Stimulated activated CD4-positive, alpha-beta T cell treated with anti-CD3 and anti-CD28 coated beads, Interleukin-1b, Interleukin-23, amount 100 ng/mL, for 4 hours (primary cell): ENCODE measurements around the gene CCDC40.

Experiments used
- DNase-seq, 2 donors: peaks; one replicate each; pipeline ENCODE4 v3.0.0-alpha.2; 2020; ENCODE audit warnings: low read depth in 2 of 2

The CCDC40 gene

GRCh38 chr17:80101946-80102663, 65.7 kb downstream of the CCDC40 start:
- no peak for DNase-seq

DNA sequence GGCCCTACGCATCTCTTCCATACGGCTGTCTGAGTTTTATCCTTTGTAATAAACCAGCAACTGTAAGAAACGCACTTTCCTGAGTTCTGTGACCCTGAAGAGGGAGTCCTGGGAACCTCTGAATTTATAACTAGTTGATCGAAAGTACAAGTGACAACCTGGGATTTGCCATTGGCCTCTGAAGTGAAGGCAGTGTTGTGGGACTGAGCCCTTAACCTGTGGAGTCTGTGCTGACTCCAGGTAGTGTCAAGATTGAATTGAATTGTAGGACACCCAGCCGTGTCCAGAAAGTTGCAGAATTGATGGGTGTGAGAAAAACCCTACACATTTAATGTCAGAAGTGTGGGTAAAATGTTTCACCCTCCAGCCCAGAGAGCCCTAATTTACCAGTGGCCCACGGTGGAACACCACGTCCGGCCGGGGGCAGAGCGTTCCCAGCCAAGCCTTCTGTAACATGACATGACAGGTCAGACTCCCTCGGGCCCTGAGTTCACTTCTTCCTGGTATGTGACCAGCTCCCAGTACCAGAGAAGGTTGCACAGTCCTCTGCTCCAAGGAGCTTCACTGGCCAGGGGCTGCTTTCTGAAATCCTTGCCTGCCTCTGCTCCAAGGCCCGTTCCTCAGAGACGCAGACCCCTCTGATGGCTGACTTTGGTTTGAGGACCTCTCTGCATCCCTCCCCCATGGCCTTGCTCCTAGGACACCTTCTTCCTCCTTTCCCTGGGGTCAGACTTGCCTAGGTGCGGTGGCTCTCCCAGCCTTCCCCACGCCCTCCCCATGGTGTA, 66.4 kb downstream of the CCDC40 start:
- DNase-seq = no peak

DNA sequence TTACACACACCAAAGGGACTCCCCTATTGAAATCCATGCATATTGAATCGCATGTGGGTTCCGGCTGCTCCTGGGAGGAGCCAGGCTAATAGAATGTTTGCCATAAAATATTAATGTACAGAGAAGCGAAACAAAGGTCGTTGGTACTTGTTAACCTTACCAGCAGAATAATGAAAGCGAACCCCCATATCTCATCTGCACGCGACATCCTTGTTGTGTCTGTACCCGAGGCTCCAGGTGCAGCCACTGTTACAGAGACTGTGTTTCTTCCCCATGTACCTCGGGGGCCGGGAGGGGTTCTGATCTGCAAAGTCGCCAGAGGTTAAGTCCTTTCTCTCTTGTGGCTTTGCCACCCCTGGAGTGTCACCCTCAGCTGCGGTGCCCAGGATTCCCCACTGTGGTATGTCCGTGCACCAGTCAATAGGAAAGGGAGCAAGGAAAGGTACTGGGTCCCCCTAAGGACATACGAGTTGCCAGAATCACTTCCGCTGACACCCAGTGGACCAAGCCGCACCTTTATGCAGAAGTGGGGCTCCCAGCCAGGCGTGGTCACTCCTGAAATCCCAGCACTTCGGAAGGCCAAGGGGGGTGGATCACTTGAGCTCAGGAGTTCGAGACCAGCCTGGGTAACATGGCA, 67.1 kb downstream of the CCDC40 start:
- no peak for DNase-seq

GRCh38 chr17:80104321-80104955, 68.0 kb downstream of the CCDC40 start:
- no peak for DNase-seq

GRCh38 chr17:80104956-80105375, 68.5 kb downstream of the CCDC40 start:
- no peak for DNase-seq

- DNase-seq = no peak
Observed at GRCh38 chr17:80105762-80106161, 69.3 kb downstream of the CCDC40 start.

DNA sequence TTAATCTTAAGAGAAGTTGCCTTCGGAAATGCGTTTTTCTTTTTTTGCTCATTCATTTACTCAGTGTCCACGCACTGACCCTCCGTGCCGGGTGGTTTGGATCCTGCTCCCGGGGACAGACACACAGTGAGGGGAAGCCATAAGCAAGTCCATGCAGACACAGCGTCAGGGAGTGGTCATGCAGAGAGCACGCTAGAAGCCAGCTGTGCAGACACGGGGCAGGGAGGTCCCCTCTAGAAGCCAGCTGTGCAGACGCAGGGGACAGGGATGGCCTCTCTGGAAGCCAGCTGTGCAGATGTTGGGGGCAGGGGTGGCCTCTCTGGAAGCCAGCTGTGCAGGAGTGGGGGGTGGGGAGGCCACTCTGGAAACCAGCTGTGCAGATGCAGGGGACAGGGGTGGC, 69.7 kb downstream of the CCDC40 start:
- DNase-seq = no peak

GRCh38 chr17:80106751-80107150, 70.3 kb downstream of the CCDC40 start:
- no peak for DNase-seq

DNA sequence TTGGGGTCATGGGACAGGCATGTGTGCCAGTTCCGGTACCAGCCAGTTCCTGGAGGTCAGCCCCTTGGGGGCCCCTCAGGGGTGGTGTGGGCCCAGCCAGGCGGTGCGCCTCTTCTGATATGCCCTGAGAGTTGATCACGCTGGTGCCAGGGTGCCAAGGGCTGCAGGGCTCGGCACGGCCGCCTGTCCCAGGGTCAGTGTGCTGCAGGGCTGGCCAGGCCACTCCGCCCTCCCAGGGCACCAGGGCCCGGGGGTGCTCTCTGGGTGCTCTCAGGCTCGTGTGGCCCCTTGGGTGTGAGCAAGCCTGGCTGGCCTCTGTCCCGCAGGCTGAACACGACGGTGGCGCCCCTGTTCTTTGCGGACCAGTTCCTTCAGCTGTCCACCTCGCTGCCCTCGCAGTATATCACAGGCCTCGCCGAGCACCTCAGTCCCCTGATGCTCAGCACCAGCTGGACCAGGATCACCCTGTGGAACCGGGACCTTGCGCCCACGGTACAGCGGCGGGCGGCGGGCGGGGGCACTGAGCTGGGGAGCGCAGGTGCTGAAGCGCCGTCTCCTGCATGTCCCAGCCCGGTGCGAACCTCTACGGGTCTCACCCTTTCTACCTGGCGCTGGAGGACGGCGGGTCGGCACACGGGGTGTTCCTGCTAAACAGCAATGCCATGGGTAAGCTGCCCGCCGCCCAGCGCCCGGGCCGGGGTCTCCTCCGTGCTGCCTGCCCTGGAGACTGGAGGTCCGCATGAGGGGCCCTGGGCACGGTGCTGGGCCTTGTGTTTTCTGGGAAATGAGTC, 71.0 kb downstream of the CCDC40 start:
- no peak for DNase-seq

GRCh38 chr17:80108036-80108971, 71.9 kb downstream of the CCDC40 start:
- DNase-seq = no peak

DNA sequence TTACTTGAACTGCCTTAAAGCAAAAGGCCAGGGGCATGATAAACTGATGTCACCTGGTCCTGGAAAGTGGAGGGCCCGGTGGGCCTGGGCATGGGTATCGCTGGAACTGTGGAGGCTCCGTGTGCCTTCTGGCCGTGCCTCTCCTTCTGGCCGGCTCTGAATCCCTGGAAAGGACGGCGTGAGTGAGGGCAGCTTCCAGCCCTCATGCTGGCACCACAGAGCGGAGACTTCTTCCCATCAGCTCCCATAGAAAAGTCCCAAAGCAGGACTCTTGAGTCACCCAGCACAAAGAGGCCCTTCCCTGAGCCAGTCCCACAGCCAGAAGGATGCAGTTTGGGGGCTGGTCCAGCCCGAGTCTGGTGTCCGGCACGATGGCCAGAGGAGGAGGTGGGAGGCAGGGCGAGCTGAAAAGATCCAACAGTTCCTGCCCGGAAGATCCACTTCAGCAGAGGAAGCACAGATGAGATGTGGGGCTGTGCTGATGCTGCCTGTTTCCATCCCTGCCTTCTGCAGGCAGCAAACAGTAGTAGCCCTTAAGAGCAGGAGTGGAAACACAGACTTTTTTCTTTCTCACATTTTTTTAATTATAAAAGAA, 72.7 kb downstream of the CCDC40 start:
- no peak for DNase-seq

- DNase-seq = no peak
Observed at GRCh38 chr17:80109713-80110446, 73.4 kb downstream of the CCDC40 start.

DNA sequence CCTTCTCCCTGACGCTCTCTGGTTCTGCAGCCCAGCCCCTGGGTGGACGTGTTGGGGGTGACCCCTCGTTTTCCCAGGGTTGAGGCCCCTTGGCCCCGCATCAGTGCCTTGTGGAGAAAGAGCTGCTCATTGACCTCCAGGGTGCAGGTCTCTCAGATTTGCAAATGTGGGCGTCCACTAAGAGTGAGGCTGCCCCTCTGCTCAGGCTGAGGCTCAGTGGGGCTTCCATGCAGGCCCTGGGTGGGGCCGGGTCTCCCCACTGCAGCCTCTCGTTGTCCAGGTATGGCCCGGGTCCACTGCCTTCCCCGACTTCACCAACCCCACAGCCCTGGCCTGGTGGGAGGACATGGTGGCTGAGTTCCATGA, 74.0 kb downstream of the CCDC40 start:
- no peak for DNase-seq

GRCh38 chr17:80110927-80111701, 74.7 kb downstream of the CCDC40 start:
- no peak for DNase-seq

DNA sequence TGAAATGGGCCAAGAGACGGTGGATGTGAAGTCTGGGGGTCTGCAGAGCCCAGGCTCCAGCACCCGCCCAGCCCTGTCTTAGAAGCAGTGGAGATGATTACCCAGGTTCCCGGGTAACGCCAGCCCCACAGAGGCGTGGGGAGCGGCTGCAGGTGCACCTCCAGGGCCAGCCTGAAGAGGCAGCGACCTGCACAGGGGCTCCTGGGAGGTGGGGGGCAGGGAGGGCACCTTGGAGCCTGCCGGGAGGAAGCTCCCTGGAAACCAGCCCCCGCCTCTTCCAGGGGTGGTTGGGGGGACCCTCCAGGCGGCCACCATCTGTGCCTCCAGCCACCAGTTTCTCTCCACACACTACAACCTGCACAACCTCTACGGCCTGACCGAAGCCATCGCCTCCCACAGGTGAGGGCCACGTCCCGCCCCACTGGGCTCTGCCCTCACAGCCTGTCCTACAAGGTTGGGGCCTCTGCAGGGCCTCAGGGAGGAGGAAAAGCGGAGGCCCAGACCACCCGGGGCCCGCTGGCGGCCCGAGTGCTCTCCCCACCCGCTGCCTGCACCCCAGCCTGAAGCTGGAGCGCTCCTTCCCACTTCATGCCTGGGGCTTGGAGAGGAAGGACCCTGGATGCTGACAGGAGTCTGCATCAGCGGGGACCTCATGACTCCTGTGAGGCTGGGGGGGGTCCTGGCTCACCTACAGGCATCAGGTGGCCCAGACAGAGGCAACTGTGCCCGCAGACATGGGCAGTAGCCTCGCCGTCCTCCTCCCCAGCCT, 75.4 kb downstream of the CCDC40 start:
- no peak for DNase-seq

- DNase-seq = no peak
Observed at GRCh38 chr17:80112471-80113032, 76.1 kb downstream of the CCDC40 start.

DNA sequence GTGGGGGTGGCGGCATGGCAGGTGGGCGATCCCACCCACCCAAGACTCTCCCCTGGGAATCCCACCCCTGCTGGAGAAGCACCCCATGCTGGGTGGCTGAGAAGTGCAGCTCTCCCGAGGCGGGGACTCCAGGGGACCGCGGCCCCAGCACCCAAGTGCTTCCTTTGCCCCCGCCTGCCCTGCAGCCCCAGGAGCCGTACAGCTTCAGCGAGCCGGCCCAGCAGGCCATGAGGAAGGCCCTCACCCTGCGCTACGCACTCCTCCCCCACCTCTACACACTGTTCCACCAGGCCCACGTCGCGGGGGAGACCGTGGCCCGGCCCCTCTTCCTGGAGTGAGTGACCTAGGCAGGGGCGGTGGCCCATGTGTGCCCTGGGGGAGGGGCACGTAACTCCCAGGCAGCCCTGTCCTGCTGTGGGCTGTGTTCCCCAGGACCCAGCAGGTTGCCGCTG, 76.6 kb downstream of the CCDC40 start:
- no peak for DNase-seq
